ENCODE measurements around the gene CHD2. TPM values are rescaled to one million over a fixed set of nuclear protein-coding genes. Genes with fewer than 3 reads are reported as not detected.

The CHD2 gene
- total RNA-seq, 1 experiment from 2014 or later = 85.0 TPM

- H3K4me3 ChIP-seq (ENCODE audit: low read depth, low read length) = no peak overlapping the region
- ChIA-PET CTCF (no interaction called here), POLR2A (no interaction called here)
- 0 out of 2 replicates have a peak, but pooled peaks cover 4% of the 10 kb centered on the region for H3K4me1 ChIP-seq
- peaks cover 2% of the 10 kb centered on the region for H3K36me3 ChIP-seq (ENCODE audit: control insufficient read depth, insufficient read depth, low read length)
- Mint-ChIP-seq H3K9me3 (ENCODE audit: unreplicated experiment) (peaks cover 38% of the 10 kb centered on the region), H3K4me1 (ENCODE audit: low read depth, unreplicated experiment) (peaks cover 10% of the 10 kb centered on the region), H3K36me3 (ENCODE audit: insufficient read depth, unreplicated experiment) (peaks cover 97% of the 10 kb centered on the region), H3K4me3 (ENCODE audit: unreplicated experiment) (no peak overlapping the region), H3K27ac (ENCODE audit: unreplicated experiment) (no peak overlapping the region), H3K27me3 (ENCODE audit: insufficient read depth, unreplicated experiment) (no peaks in the 10 kb centered on the region)
- intact Hi-C loops (cut with micrococcal nuclease; ENCODE audit: unreplicated experiment) = no loop called here
- BruUV-seq (replicated peaks) = no TSS peak
- peaks cover 15% of the 10 kb centered on the region for H3K9me3 ChIP-seq
- TF ChIP-seq, protein P1, sequence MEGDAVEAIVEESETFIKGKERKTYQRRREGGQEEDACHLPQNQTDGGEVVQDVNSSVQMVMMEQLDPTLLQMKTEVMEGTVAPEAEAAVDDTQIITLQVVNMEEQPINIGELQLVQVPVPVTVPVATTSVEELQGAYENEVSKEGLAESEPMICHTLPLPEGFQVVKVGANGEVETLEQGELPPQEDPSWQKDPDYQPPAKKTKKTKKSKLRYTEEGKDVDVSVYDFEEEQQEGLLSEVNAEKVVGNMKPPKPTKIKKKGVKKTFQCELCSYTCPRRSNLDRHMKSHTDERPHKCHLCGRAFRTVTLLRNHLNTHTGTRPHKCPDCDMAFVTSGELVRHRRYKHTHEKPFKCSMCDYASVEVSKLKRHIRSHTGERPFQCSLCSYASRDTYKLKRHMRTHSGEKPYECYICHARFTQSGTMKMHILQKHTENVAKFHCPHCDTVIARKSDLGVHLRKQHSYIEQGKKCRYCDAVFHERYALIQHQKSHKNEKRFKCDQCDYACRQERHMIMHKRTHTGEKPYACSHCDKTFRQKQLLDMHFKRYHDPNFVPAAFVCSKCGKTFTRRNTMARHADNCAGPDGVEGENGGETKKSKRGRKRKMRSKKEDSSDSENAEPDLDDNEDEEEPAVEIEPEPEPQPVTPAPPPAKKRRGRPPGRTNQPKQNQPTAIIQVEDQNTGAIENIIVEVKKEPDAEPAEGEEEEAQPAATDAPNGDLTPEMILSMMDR (IDR thresholded peaks at IDR 0.05; ENCODE audit: insufficient read depth in 1 of 2, low read depth in 1 of 2, low read length in 1 of 2, severe bottlenecking in 1 of 2, unreplicated experiment in 1 of 2) = no peak
- no peaks in the 10 kb centered on the region for H3K27me3 ChIP-seq (replicated peaks; ENCODE audit: control insufficient read depth, insufficient read depth, low read length)
- no peak for DNase-seq
Observed at GRCh38 chr15:92943581-92943980, 43.5 kb downstream of the CHD2 start.

DNA sequence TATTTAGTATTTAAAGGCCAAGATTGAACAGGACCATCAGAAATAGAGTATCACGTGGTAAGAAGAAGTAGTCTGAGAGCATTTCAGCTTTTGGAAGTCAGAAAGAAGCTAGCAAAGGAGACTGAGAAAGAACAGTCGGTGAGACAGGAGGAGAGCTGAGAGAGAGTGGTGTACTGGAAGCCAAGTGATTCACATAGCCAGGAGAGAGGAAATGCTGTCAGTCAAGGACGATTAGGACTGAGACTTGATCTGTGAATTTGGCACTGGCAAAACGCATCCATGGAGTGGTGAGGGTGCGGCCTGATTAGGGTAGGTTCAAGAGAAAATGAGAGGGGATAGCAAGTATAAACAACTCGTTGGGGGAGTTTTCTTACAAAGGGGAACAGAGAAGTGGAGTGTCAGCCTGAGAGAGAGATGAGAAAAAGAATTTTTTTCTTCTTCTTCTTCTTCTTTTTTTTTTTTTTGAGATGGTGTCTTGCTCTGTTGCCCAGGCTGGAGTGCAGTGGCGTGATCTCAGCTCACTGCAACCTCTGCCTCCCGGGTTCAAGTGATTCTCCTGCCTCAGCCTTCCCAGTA lies 44.9 kb downstream of the CHD2 start:
- DNase-seq = no peak
- no peak overlapping the region for H3K4me3 ChIP-seq (ENCODE audit: low read depth, low read length)
- Mint-ChIP-seq H3K27me3 (ENCODE audit: insufficient read depth, unreplicated experiment) (no peaks in the 10 kb centered on the region), H3K4me3 (ENCODE audit: unreplicated experiment) (peak overlapping the region; percentile 18), H3K36me3 (ENCODE audit: insufficient read depth, unreplicated experiment) (peaks cover 97% of the 10 kb centered on the region), H3K4me1 (ENCODE audit: low read depth, unreplicated experiment) (peaks cover 10% of the 10 kb centered on the region), H3K9me3 (ENCODE audit: unreplicated experiment) (peaks cover 50% of the 10 kb centered on the region), H3K27ac (ENCODE audit: unreplicated experiment) (peak overlapping the region; percentile 0)
- intact Hi-C loops (cut with micrococcal nuclease; ENCODE audit: unreplicated experiment) = no loop called here
- H3K36me3 ChIP-seq (ENCODE audit: control insufficient read depth, insufficient read depth, low read length) = peaks cover 3% of the 10 kb centered on the region
- TF ChIP-seq, protein P1 (IDR thresholded peaks at IDR 0.05; ENCODE audit: insufficient read depth in 1 of 2, low read depth in 1 of 2, low read length in 1 of 2, severe bottlenecking in 1 of 2, unreplicated experiment in 1 of 2) = no peak
- H3K9me3 ChIP-seq = peaks cover 29% of the 10 kb centered on the region
- H3K27me3 ChIP-seq (replicated peaks; ENCODE audit: control insufficient read depth, insufficient read depth, low read length) = no peaks in the 10 kb centered on the region
- CTCF ChIA-PET = no interaction called here
- 0 out of 2 replicates have a peak, but pooled peaks cover 4% of the 10 kb centered on the region for H3K4me1 ChIP-seq
- POLR2A ChIA-PET = no interaction called here
- no TSS peak for BruUV-seq (replicated peaks)

DNA sequence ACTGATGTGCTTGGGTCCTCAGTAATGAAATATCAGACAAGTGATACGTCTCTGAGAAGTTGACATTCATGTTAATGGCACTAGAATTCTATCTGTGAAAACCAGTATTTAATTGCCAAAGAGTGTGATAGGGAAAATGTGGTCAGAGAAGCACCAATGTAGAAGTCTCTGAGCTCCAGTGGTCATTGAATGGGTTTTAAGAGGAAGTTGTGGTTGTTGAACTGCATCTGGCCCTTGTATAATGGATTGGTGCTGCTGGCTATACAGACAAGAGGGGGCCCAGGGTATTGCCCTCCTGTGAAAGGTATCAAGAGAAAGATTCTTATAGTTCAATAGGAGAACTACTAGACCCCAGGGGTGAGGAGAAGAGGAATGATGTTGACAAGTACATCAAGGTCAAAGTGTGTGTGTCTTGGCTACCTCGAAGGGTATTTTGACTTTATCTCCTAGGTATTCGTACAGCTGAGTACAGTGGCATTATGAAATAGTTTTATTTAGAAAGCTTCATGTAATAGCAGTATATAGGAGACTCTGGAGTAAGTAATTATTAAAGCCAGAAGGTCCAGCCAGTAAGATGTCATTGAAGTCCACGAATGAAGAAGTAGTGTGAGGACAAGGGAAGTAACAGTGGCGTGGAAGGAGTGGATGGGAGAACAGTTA lies 47.1 kb downstream of the CHD2 start:
- no peak overlapping the region for H3K4me3 ChIP-seq (ENCODE audit: low read depth, low read length)
- Mint-ChIP-seq H3K9me3 (ENCODE audit: unreplicated experiment) (peaks cover 50% of the 10 kb centered on the region), H3K4me1 (ENCODE audit: low read depth, unreplicated experiment) (peaks cover 10% of the 10 kb centered on the region), H3K27ac (ENCODE audit: unreplicated experiment) (peak overlapping the region; percentile 65), H3K27me3 (ENCODE audit: insufficient read depth, unreplicated experiment) (no peaks in the 10 kb centered on the region), H3K4me3 (ENCODE audit: unreplicated experiment) (no peak overlapping the region), H3K36me3 (ENCODE audit: insufficient read depth, unreplicated experiment) (peaks cover 100% of the 10 kb centered on the region)
- H3K27me3 ChIP-seq (replicated peaks; ENCODE audit: control insufficient read depth, insufficient read depth, low read length) = no peaks in the 10 kb centered on the region
- no peak for DNase-seq
- H3K36me3 ChIP-seq (ENCODE audit: control insufficient read depth, insufficient read depth, low read length) = peaks cover 3% of the 10 kb centered on the region
- ChIA-PET POLR2A (interaction anchor here (0.6 kb wide), 1 partner anchor 83 kb away, joined by 3 read pairs; no protein-coding TSS in a partner anchor), CTCF (no interaction called here)
- TF ChIP-seq, protein P1 (IDR thresholded peaks at IDR 0.05; ENCODE audit: insufficient read depth in 1 of 2, low read depth in 1 of 2, low read length in 1 of 2, severe bottlenecking in 1 of 2, unreplicated experiment in 1 of 2) = no peak
- H3K9me3 ChIP-seq = peaks cover 32% of the 10 kb centered on the region
- H3K4me1 ChIP-seq = no peaks in the 10 kb centered on the region
- no TSS peak for BruUV-seq (replicated peaks)
- intact Hi-C loops (cut with micrococcal nuclease; ENCODE audit: unreplicated experiment) = no loop called here

Data from Caco-2 (cell line).